K562 (cell line): ENCODE measurements around the gene ITGA6. TPM values are rescaled to one million over a fixed set of nuclear protein-coding genes. Genes with fewer than 3 reads are reported as not detected.

Experiments
- ATAC-seq: fragments of 200-7000 bp; cut with Tn5 transposase; 3 replicates; pipeline ENCODE4 v1.9.1; 2020; ENCODE audit warnings: moderate library complexity
- BruUV-seq: library from RNA; stranded (reverse); fragments of 400-500 nt; replicated peaks from 2 replicates; lab custom pipeline; 2021; lab: Mats Ljungman, UMichigan
- CTCF ChIA-PET: fragments of 300-600 bp; formaldehyde crosslinking; extraction: SDS; loops from one replicate; lab custom pipeline; 2021; ENCODE audit warnings: low intra/inter-chr PET ratio; lab: Yijun Ruan, JAX
- POLR2A ChIA-PET: fragments of 300-600, 350-650 bp; sonication (Branson Sonifier 250); formaldehyde crosslinking; extraction: SDS; loops from one replicate; lab custom pipeline; 2021; ENCODE audit warnings: antibody characterized with exemption, inconsistent platforms; lab: Yijun Ruan, JAX
- DNase-seq, 4 experiments: peaks; one replicate each; pipeline versions ENCODE4 v3.0.0 to v3.0.0-alpha.2; 2011 to 2018; ENCODE audit warnings: low spot score in 3 of 4, mixed read lengths in 3 of 4; ENCODE audit errors: extremely low read depth in 1 of 4
- FAIRE-seq: peaks from 2 replicates; lab custom pipeline; 2011; peaks lifted over from hg19 to GRCh38; lab: Jason Lieb, UNC
- H2AFZ ChIP-seq: 2 replicates; pipeline ENCODE4 v1.6.0; 2011; ENCODE audit warnings: low read depth, low read length, control low read depth, inconsistent platforms
- H3K27ac ChIP-seq: fragments of 200-600 bp; 3 replicates; pipeline ENCODE4 v1.8.0; 2011; ENCODE audit warnings: low read depth, mild to moderate bottlenecking, control low read depth, inconsistent platforms, low read length, moderate library complexity, mixed read lengths; ENCODE audit errors: extremely low read depth
- H3K27me3 ChIP-seq, 2 experiments: fragments of 300-600 bp in 1 of 2; 2 replicates in 1 of 2; 3 replicates in 1 of 2; pipeline versions ENCODE4 v1.6.0 to v1.8.0; 2011; ENCODE audit warnings: inconsistent platforms in 2 of 2, low read length in 2 of 2, mild to moderate bottlenecking in 1 of 2, mixed read lengths in 1 of 2, moderate library complexity in 1 of 2; ENCODE audit not compliant: control insufficient read depth in 2 of 2, insufficient read depth in 2 of 2
- H3K36me3 ChIP-seq: fragments of 300-600 bp; 3 replicates; pipeline ENCODE4 v1.8.0; 2011; ENCODE audit warnings: mild to moderate bottlenecking, low read length, inconsistent platforms; ENCODE audit not compliant: control insufficient read depth, insufficient read depth
- H3K4me1 ChIP-seq, 2 experiments: fragments of 200-600 bp in 1 of 2; replicated peaks in 1 of 2; 2 replicates in 1 of 2; 3 replicates in 1 of 2; pipeline versions ENCODE4 v1.5.1 to v1.8.0; 2011; ENCODE audit warnings: inconsistent platforms in 2 of 2, low read length in 2 of 2, mild to moderate bottlenecking in 1 of 2, mixed read lengths in 1 of 2, moderate library complexity in 1 of 2; ENCODE audit not compliant: control insufficient read depth in 2 of 2, insufficient read depth in 2 of 2
- H3K4me2 ChIP-seq: 2 replicates; pipeline ENCODE4 v1.6.1; 2011; ENCODE audit warnings: low read length, control low read depth, inconsistent platforms, mixed read lengths; ENCODE audit not compliant: insufficient read depth
- H3K4me3 ChIP-seq: fragments of 200-600 bp; sonication (generic), shearing (Covaris generic); 2 replicates; pipeline ENCODE4 v1.5.1; 2016; ENCODE audit warnings: control low read depth, inconsistent platforms
- H3K79me2 ChIP-seq: fragments of 200-600 bp; 3 replicates; pipeline ENCODE4 v1.8.0; 2011; ENCODE audit warnings: low read length, inconsistent platforms; ENCODE audit not compliant: control insufficient read depth, insufficient read depth
- H3K9ac ChIP-seq, 2 experiments: 2 replicates each; pipeline versions ENCODE4 v1.6.0 to v1.6.1; 2011; ENCODE audit warnings: low read depth in 2 of 2, low read length in 2 of 2, control low read depth in 1 of 2, inconsistent platforms in 1 of 2, mild to moderate bottlenecking in 1 of 2, mixed read lengths in 1 of 2; ENCODE audit not compliant: insufficient read depth in 1 of 2
- H3K9me1 ChIP-seq: one replicate; pipeline ENCODE4 v1.6.0; 2011; ENCODE audit warnings: inconsistent platforms, mild to moderate bottlenecking, low read length, moderate library complexity; ENCODE audit not compliant: control insufficient read depth, insufficient read depth
- H3K9me3 ChIP-seq: replicated peaks from 2 replicates; pipeline ENCODE4 v1.5.1; 2011; ENCODE audit warnings: low read depth, low read length, inconsistent platforms; ENCODE audit not compliant: control insufficient read depth, insufficient read depth
- H4K20me1 ChIP-seq: replicated peaks from 2 replicates; pipeline ENCODE4 v1.6.1; 2011; ENCODE audit warnings: low read length, inconsistent platforms, mixed read lengths; ENCODE audit not compliant: control insufficient read depth, insufficient read depth
- ARHGAP35 ChIP-seq: fragments of 450-650 bp; IDR thresholded peaks from 2 replicates; pipeline ENCODE4 v1.6.1; 2018; ENCODE audit not compliant: partially characterized antibody
- CREB1 ChIP-seq, 2 experiments: sonication (generic) in 1 of 2; formaldehyde crosslinking in 1 of 2; IDR thresholded peaks; 2 replicates each; pipeline versions ENCODE4 v1.6.1 to v1.8.0; 2012 to 2022; ENCODE audit warnings: inconsistent platforms in 1 of 2, mild to moderate bottlenecking in 1 of 2, missing genetic modification reagents in 1 of 2, moderate library complexity in 1 of 2
- CREM ChIP-seq: IDR thresholded peaks from 2 replicates; pipeline ENCODE4 v1.6.1; 2014; ENCODE audit warnings: antibody characterized with exemption, low read depth
- HDAC3 ChIP-seq: fragments of 450-650 bp; IDR thresholded peaks from 2 replicates; pipeline ENCODE4 v1.6.1; 2018; ENCODE audit warnings: borderline replicate concordance, mild to moderate bottlenecking, moderate library complexity; ENCODE audit not compliant: partially characterized antibody
- HNRNPUL1 ChIP-seq: fragments of 200-400 bp; formaldehyde crosslinking; IDR thresholded peaks from 2 replicates; pipeline ENCODE4 v1.6.1; 2017; ENCODE audit warnings: low read length
- ID3 ChIP-seq, 2 experiments: fragments of 250-450 bp in 1 of 2; fragments of 450-650 bp in 1 of 2; sonication (Bioruptor Pico) in 1 of 2; IDR thresholded peaks; 2 replicates each; pipeline versions ENCODE4 v1.6.1 to v1.8.0; 2016 to 2021; ENCODE audit warnings: mild to moderate bottlenecking in 2 of 2, moderate library complexity in 2 of 2, missing compliant biosample characterization in 1 of 2, missing genetic modification characterization in 1 of 2
- LCOR ChIP-seq: sonication (generic); formaldehyde crosslinking; IDR thresholded peaks from 2 replicates; pipeline ENCODE4 v1.8.0; 2022; ENCODE audit warnings: mild to moderate bottlenecking, missing genetic modification reagents
- MIER1 ChIP-seq: fragments of 450-650 bp; IDR thresholded peaks from 2 replicates; pipeline ENCODE4 v1.6.1; 2016; ENCODE audit warnings: antibody characterized with exemption, mild to moderate bottlenecking, low read depth
- TARDBP ChIP-seq: fragments of 450-650 bp; IDR thresholded peaks from 2 replicates; pipeline ENCODE4 v1.6.1; 2016
- ZMIZ1 ChIP-seq, 2 experiments: fragments of 150-350 bp in 1 of 2; IDR thresholded peaks; 2 replicates each; pipeline ENCODE4 v1.6.1; 2012 to 2016; ENCODE audit warnings: low read depth in 2 of 2, low read length in 2 of 2, mild to moderate bottlenecking in 1 of 2, moderate library complexity in 1 of 2
- ZNF449 ChIP-seq: fragments of 250-450 bp; sonication (Bioruptor Pico); IDR thresholded peaks from 2 replicates; pipeline ENCODE4 v1.8.0; 2022; ENCODE audit warnings: moderate library complexity, mild to moderate bottlenecking, inconsistent platforms
- WGBS: fragments of 100-300 bp; shearing (Covaris generic); methylation state at CpG from one replicate; pipeline ENCODE4 v1.1.6; 2016; ENCODE audit warnings: low coverage, mixed read lengths; ENCODE audit not compliant: insufficient coverage; ENCODE audit errors: missing lambda C conversion rate; 5-methylcytosine and 5-hydroxymethylcytosine counted together
- in situ Hi-C: fragments of 300-500 bp; cut with MboI; formaldehyde crosslinking; loops from 4 replicates; pipeline ENCODE4 v1.15.0; 2018; ENCODE audit warnings: inconsistent platforms, mixed read lengths
- intact Hi-C: fragments of 100-400 bp; cut with micrococcal nuclease; formaldehyde crosslinking; loops from 2 replicates; pipeline ENCODE4 v1.14.2; 2022
- polyA plus RNA-seq, 8 experiments: library from polyadenylated mRNA; depleted of rRNA in 4 of 8; stranded (reverse) in 5 of 8; unstranded in 3 of 8; fragments of >200 nt; fragmentation: Nextera tagmentation in 2 of 8; fragmentation: Illumina TruSeq in 1 of 8; extraction: Ambion mirVana in 2 of 8; extraction: Trizol in 1 of 8; gene quantifications; 2 replicates each; pipeline versions ENCODE4 v1.2.1 to v1.2.3, GENCODE V29; 2011 to 2014; ENCODE audit warnings: inconsistent platforms in 1 of 8, missing spikeins in 1 of 8
- total RNA-seq, 7 experiments: library from RNA; depleted of rRNA in 6 of 7; stranded (reverse); fragments of >200 nt in 6 of 7; fragmentation: Illumina TruSeq in 2 of 7; extraction: Trizol in 2 of 7; gene quantifications; 2 replicates each; pipeline versions ENCODE4 v1.2.1 to v1.2.3, GENCODE V29; 2011 to 2021; ENCODE audit warnings: low replicate concordance in 1 of 7

The ITGA6 gene
- total and polyA plus RNA-seq, 9 of the 15 experiments (the other 6 are each of a cell fraction or from before 2014, with no cell fraction given) = 0.01 to 0.29 (median 0.05) TPM; not detected in 5

GRCh38 chr2:172431463-172431862 lies 4.1 kb downstream of the ITGA6 start:
- in situ Hi-C loops (no loop called here), intact Hi-C loops (no loop called here)
- Histone ChIP-seq H3K36me3 (no peaks in the 10 kb centered on the region), H3K4me2 (no peak overlapping the region), H4K20me1 (no peaks in the 10 kb centered on the region), H3K4me1 (peaks cover 0 to 16% of the 10 kb centered on the region in 2 experiments; a peak in 2 of 5 replicates), H2AFZ (no peak overlapping the region), H3K9ac (no peak overlapping the region), H3K27me3 (peaks cover 41 to 62% of the 10 kb centered on the region in 2 experiments), H3K79me2 (no peaks in the 10 kb centered on the region), H3K4me3 (no peak overlapping the region), H3K27ac (no peak overlapping the region), H3K9me3 (no peaks in the 10 kb centered on the region), H3K9me1 (no peaks in the 10 kb centered on the region)
- DNase-seq (no peak), ATAC-seq (no peak), FAIRE-seq (no peak)
- CTCF ChIA-PET = no interaction called here
- POLR2A ChIA-PET = interaction anchor here (0.6 to 1.2 kb wide), 3 partner anchors 9 to 197 kb away, joined by 3 to 4 read pairs (median 3); partner anchors contain the start of gene PDK1
- no TSS peak for BruUV-seq
- 0% methylated on average over 4 of the region's 4 CpGs for whole genome bisulfite sequencing
- TF ChIP-seq CREB1 (IDR thresholded peaks at IDR 0.05) (no peak), CREB1 (CRISPR knock-in tag; IDR thresholded peaks at IDR 0.05) (no peak), TARDBP (no peak), LCOR (CRISPR knock-in tag) (no peak), ZMIZ1 (IDR thresholded peaks at IDR 0.05; ENCODE audit: low read depth in 2 of 2, low read length in 2 of 2) (no peak), ID3 (CRISPR knock-in tag; IDR thresholded peaks at IDR 0.05) (no peak), ID3 (tag; IDR thresholded peaks at IDR 0.05) (no peak), ZNF449 (CRISPR knock-in tag) (no peak), MIER1 (no peak), HDAC3 (no peak), CREM (no peak), ARHGAP35 (no peak), HNRNPUL1 (no peak)
